GM10248 (cell line): ENCODE results near the gene TF.

Experiments
- CTCF ChIA-PET: fragments of 300-600 bp; sonication (Branson Sonifier 250); formaldehyde crosslinking; extraction: SDS; loops from one replicate; lab custom pipeline; 2021; ENCODE audit warnings: antibody characterized with exemption; lab: Yijun Ruan, JAX
- POLR2A ChIA-PET: fragments of 350-650 bp; sonication (Branson Sonifier 250); formaldehyde crosslinking; extraction: SDS; loops from one replicate; lab custom pipeline; 2020; ENCODE audit warnings: antibody characterized with exemption; lab: Yijun Ruan, JAX
- DNase-seq: peaks from one replicate; pipeline ENCODE4 v3.0.0; 2012; ENCODE audit errors: extremely low spot score
- CTCF ChIP-seq: IDR thresholded peaks from 2 replicates; pipeline ENCODE4 v1.5.1; 2012; ENCODE audit warnings: mild to moderate bottlenecking, low read depth; ENCODE audit errors: extremely low read depth, missing control alignments, control extremely low read depth

Gene TF

GRCh38 chr3:133703915-133704314 is 42.3 kb upstream of the TF start:
- DNase-seq: no peak
- ChIA-PET CTCF (interaction anchor here (1.2 kb wide), 1 partner anchor 40 kb away, joined by 5 read pairs; no protein-coding TSS in a partner anchor), POLR2A (no interaction called here)
- no peak for TF ChIP-seq CTCF

GRCh38 chr3:133706033-133706432 is 40.2 kb upstream of the TF start:
- CTCF ChIA-PET: interaction anchor here (1.3 kb wide), 1 partner anchor 16 kb away, joined by 3 read pairs; no protein-coding TSS in a partner anchor
- DNase-seq: no peak
- POLR2A ChIA-PET: no interaction called here
- no peak for TF ChIP-seq CTCF

- POLR2A ChIA-PET: no interaction called here
- CTCF ChIA-PET: interaction anchor here (1.2 kb wide), 1 partner anchor 9 kb away, joined by 3 read pairs; no protein-coding TSS in a partner anchor
- DNase-seq: no peak
- TF ChIP-seq CTCF: no peak
Observed at GRCh38 chr3:133709139-133709750, 36.9 kb upstream of the TF start.

- TF ChIP-seq CTCF: no peak
- CTCF ChIA-PET: interaction anchor here (1.0 to 1.4 kb wide), 2 partner anchors 10 to 26 kb away, joined by 3 read pairs; no protein-coding TSS in a partner anchor
- DNase-seq: no peak
- POLR2A ChIA-PET: no interaction called here
Observed at GRCh38 chr3:133711013-133711412, 35.2 kb upstream of the TF start.

GRCh38 chr3:133712017-133712416 is 34.2 kb upstream of the TF start:
- no peak for DNase-seq
- no peak for TF ChIP-seq CTCF
- ChIA-PET CTCF (interaction anchor here (1.0 to 1.4 kb wide), 2 partner anchors 11 to 25 kb away, joined by 3 read pairs; no protein-coding TSS in a partner anchor), POLR2A (no interaction called here)

- no peak for DNase-seq
- POLR2A ChIA-PET: no interaction called here
- CTCF ChIA-PET: interaction anchor here (1.2 kb wide), 1 partner anchor 10 kb away, joined by 3 read pairs; no protein-coding TSS in a partner anchor
- no peak for TF ChIP-seq CTCF
Observed at GRCh38 chr3:133713347-133713746, 32.8 kb upstream of the TF start.

- CTCF ChIA-PET: no interaction called here
- no peak for DNase-seq
- TF ChIP-seq CTCF: no peak
- POLR2A ChIA-PET: no interaction called here
Observed at GRCh38 chr3:133717424-133717823, 28.8 kb upstream of the TF start.
